Transverse colon (tissue), 3 donors: ENCODE data around the gene HECW1.

ENCODE experiments used
- EP300 ChIP-seq: sonication (generic); formaldehyde crosslinking; IDR thresholded peaks from one replicate; pipeline ENCODE4 v1.6.1; 2017; ENCODE audit warnings: antibody characterized with exemption, low read depth
- POLR2A ChIP-seq: fragments of 450-650 bp; IDR thresholded peaks from one replicate; pipeline ENCODE4 v1.6.1; 2016; ENCODE audit warnings: antibody characterized with exemption, mild to moderate bottlenecking, moderate library complexity
- TF ChIP-seq, protein P1 (sequence below), 5 experiments: fragments of 200-600 bp in 3 of 5; fragments of 450-650 bp in 2 of 5; sonication (generic) in 3 of 5; IDR thresholded peaks; 1 replicate in 2 of 5; 2 replicates in 3 of 5; pipeline ENCODE4 v1.5.1; 2016 to 2017; ENCODE audit warnings: antibody characterized with exemption in 5 of 5, inconsistent platforms in 3 of 5, mild to moderate bottlenecking in 2 of 5, moderate library complexity in 1 of 5

DNA sequence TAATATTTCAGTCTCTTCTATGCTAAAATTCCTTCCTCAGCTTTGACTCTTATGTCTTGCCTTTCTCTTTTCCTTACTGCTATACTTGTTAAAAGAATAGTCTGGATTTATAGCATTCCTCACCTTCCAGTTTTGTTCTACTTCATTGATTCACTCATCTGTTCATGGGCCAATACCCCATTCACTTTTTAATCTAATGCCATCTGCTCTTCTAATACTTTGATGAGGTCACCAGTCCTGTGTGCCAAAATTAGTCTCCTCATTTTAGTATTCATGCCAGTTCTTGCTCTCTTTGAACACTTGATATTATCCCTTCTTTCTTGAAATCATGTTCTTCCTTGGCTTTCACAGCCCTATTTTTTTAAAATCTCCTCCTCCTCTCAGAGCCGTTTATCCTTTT lies 489.8 kb downstream of the HECW1 start:
- TF ChIP-seq, protein P1, sequence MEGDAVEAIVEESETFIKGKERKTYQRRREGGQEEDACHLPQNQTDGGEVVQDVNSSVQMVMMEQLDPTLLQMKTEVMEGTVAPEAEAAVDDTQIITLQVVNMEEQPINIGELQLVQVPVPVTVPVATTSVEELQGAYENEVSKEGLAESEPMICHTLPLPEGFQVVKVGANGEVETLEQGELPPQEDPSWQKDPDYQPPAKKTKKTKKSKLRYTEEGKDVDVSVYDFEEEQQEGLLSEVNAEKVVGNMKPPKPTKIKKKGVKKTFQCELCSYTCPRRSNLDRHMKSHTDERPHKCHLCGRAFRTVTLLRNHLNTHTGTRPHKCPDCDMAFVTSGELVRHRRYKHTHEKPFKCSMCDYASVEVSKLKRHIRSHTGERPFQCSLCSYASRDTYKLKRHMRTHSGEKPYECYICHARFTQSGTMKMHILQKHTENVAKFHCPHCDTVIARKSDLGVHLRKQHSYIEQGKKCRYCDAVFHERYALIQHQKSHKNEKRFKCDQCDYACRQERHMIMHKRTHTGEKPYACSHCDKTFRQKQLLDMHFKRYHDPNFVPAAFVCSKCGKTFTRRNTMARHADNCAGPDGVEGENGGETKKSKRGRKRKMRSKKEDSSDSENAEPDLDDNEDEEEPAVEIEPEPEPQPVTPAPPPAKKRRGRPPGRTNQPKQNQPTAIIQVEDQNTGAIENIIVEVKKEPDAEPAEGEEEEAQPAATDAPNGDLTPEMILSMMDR (IDR thresholded peaks at IDR 0.05) = no peak
- TF ChIP-seq EP300 (no peak), POLR2A (no peak)
